A673 (cell line): ENCODE measurements around the gene TMEM30A. TPM values are rescaled to one million over a fixed set of nuclear protein-coding genes. Genes with fewer than 3 reads are reported as not detected.

Experiments used
- Bru-seq: library from RNA; stranded (reverse); fragments of 400-500 nt; gene quantifications from one replicate; lab custom pipeline; 2021; lab: Mats Ljungman, UMichigan
- BruChase-seq, 2 experiments: library from RNA; stranded (reverse); fragments of 400-500 nt; gene quantifications; one replicate each; lab custom pipeline; 2021; lab: Mats Ljungman, UMichigan
- BruUV-seq: library from RNA; stranded (reverse); fragments of 400-500 nt; replicated peaks from 2 replicates; lab custom pipeline; 2021; lab: Mats Ljungman, UMichigan
- CTCF ChIA-PET: fragments of 300-600 bp; sonication (Branson Sonifier 250); formaldehyde crosslinking; loops from one replicate; lab custom pipeline; 2022; ENCODE audit warnings: antibody characterized with exemption; lab: Charles Lee
- POLR2A ChIA-PET: fragments of 300-600 bp; sonication (Branson Sonifier 250); formaldehyde crosslinking; loops from one replicate; lab custom pipeline; 2022; ENCODE audit warnings: antibody characterized with exemption; ENCODE audit not compliant: low non-redundant PET; lab: Charles Lee
- DNase-seq: peaks from one replicate; pipeline ENCODE4 v3.0.0-alpha.2; 2015; ENCODE audit warnings: low spot score
- H3K27ac ChIP-seq: fragments of 200-600 bp; sonication (generic); 2 replicates; pipeline ENCODE4 v1.5.1; 2016; ENCODE audit warnings: mixed run types, low read depth, mild to moderate bottlenecking, mixed read lengths, antibody characterized with exemption, low read length; ENCODE audit not compliant: poor library complexity, severe bottlenecking
- H3K27me3 ChIP-seq: fragments of 200-600 bp; sonication (generic); replicated peaks from 2 replicates; pipeline ENCODE4 v1.6.1; 2017; ENCODE audit warnings: mixed run types, low read depth, mild to moderate bottlenecking, mixed read lengths, antibody characterized with exemption, low read length; ENCODE audit not compliant: insufficient read depth, poor library complexity
- H3K36me3 ChIP-seq: fragments of 200-600 bp; sonication (generic); 2 replicates; pipeline ENCODE4 v1.6.1; 2016; ENCODE audit warnings: mixed run types, mild to moderate bottlenecking, mixed read lengths, antibody characterized with exemption, low read length; ENCODE audit not compliant: insufficient read depth, poor library complexity, severe bottlenecking
- H3K4me1 ChIP-seq: fragments of 200-600 bp; sonication (generic); 2 replicates; pipeline ENCODE4 v1.6.1; 2017; ENCODE audit warnings: mixed run types, mild to moderate bottlenecking, mixed read lengths, antibody characterized with exemption, low read length; ENCODE audit not compliant: insufficient read depth, poor library complexity, severe bottlenecking
- H3K4me3 ChIP-seq: fragments of 200-600 bp; sonication (generic); 2 replicates; pipeline ENCODE4 v1.5.1; 2016; ENCODE audit warnings: low read depth, mixed run types, mild to moderate bottlenecking, mixed read lengths, low read length; ENCODE audit not compliant: poor library complexity, severe bottlenecking
- H3K9me3 ChIP-seq: fragments of 200-600 bp; sonication (generic); 2 replicates; pipeline ENCODE4 v1.6.1; 2016; ENCODE audit warnings: mixed run types, low read depth, mild to moderate bottlenecking, mixed read lengths, antibody characterized with exemption, low read length; ENCODE audit not compliant: poor library complexity, severe bottlenecking
- EZH2 ChIP-seq: fragments of 200-600 bp; sonication (generic); IDR thresholded peaks from 2 replicates; pipeline ENCODE4 v1.6.1; 2017; ENCODE audit warnings: borderline replicate concordance, low read depth, mild to moderate bottlenecking, mixed read lengths, antibody characterized with exemption, low read length; ENCODE audit not compliant: poor library complexity, severe bottlenecking
- intact Hi-C: fragments of 100-400 bp; cut with micrococcal nuclease; formaldehyde crosslinking; loops from one replicate; pipeline ENCODE4 v1.10.0; 2022; ENCODE audit not compliant: unreplicated experiment
- long read RNA-seq: library from polyadenylated mRNA; stranded (forward); transcript quantifications from one replicate; pipeline ENCODE4 v2.0.0, GENCODE V29; 2022
- total RNA-seq: library from RNA; stranded (reverse); gene quantifications from 2 replicates; pipeline ENCODE4 v1.2.3, GENCODE V29; 2021
- TF ChIP-seq, protein P1 (sequence below): fragments of 300-800, 200-600 bp; sonication (generic); conservative IDR thresholded peaks from 2 replicates; pipeline ENCODE4 v1.5.1; 2017; ENCODE audit warnings: low read depth, mild to moderate bottlenecking, antibody characterized with exemption, low read length, moderate library complexity, mixed read lengths

TMEM30A gene
- 54.2 and 63.9 TPM in 2 replicates for total RNA-seq
- Bru-seq, nascent RNA: percentile 89 among the genes with signal in this experiment
- percentile 93 among the genes with signal in this experiment for BruChase-seq, experiment 1, labeled RNA remaining after a 2-hour chase
- BruChase-seq, experiment 2, labeled RNA remaining after a 6-hour chase: percentile 96 among the genes with signal in this experiment
- long read RNA-seq, full-length matches to known transcripts: 191 of 221 reads
- long read RNA-seq, partial matches to known transcripts: 5 of 221 reads
- long read RNA-seq, other reads (novel, unspliced or antisense): 25 of 221 reads

DNA sequence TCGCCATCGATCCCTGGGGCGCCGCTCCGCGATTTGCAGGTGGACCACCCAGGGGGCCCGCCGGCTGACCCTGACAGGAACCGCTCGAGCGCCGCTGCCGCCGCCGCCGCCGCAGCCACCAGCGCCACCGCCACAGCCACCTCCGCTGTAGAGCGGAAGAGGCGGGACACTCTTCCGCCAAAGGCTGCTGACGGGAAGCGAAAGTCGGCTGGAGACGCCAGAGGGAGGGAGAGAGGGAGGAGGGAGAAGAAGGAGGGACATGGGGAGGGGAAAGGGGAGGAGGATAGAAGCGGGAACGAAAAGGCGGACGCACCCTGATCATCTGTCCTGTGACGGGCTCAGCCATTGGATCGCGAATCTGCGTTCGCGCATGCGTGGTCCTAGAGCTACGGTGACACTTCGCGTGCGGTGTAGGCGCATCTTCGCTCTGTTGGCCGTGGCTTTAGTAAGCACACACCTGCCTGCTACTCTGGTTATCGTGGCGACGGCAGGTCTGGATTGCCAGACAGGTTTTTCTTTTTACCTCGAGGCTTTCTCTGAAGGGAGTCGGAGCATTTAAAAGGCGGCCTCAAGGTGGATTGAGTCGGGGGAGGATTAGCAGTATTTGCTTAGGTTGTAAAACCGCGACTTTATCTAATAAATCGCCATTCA is at the start of gene TMEM30A:
Gene TMEM30A, minus strand, starts transcription at position 161 of the 651 bp plus-strand sequence. Its CDS starts 154 bp downstream, at position 7.
- peaks cover 29% of the 10 kb centered on the region for H3K4me1 ChIP-seq
- no TSS peak for BruUV-seq
- DNase-seq: peak; percentile 99
- ChIA-PET CTCF (interaction anchor here (0.7 kb wide), 1 partner anchor 17 kb away, joined by 4 read pairs; no protein-coding TSS in a partner anchor), POLR2A (interaction anchor here (0.5 kb wide), 1 partner anchor 10 kb away, joined by 7 read pairs; no protein-coding TSS in a partner anchor)
- no peak for TF ChIP-seq EZH2
- TF ChIP-seq, protein P1, sequence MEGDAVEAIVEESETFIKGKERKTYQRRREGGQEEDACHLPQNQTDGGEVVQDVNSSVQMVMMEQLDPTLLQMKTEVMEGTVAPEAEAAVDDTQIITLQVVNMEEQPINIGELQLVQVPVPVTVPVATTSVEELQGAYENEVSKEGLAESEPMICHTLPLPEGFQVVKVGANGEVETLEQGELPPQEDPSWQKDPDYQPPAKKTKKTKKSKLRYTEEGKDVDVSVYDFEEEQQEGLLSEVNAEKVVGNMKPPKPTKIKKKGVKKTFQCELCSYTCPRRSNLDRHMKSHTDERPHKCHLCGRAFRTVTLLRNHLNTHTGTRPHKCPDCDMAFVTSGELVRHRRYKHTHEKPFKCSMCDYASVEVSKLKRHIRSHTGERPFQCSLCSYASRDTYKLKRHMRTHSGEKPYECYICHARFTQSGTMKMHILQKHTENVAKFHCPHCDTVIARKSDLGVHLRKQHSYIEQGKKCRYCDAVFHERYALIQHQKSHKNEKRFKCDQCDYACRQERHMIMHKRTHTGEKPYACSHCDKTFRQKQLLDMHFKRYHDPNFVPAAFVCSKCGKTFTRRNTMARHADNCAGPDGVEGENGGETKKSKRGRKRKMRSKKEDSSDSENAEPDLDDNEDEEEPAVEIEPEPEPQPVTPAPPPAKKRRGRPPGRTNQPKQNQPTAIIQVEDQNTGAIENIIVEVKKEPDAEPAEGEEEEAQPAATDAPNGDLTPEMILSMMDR: no peak
- peak within 1 kb of the TSS; percentile 85 for H3K27ac ChIP-seq
- intact Hi-C loops: no loop called here
- no peaks in the 10 kb centered on the region for H3K27me3 ChIP-seq
- no peaks in the 10 kb centered on the region for H3K36me3 ChIP-seq
- H3K4me3 ChIP-seq: peak within 1 kb of the TSS; percentile 97
- H3K9me3 ChIP-seq: no peaks in the 10 kb centered on the region

DNA sequence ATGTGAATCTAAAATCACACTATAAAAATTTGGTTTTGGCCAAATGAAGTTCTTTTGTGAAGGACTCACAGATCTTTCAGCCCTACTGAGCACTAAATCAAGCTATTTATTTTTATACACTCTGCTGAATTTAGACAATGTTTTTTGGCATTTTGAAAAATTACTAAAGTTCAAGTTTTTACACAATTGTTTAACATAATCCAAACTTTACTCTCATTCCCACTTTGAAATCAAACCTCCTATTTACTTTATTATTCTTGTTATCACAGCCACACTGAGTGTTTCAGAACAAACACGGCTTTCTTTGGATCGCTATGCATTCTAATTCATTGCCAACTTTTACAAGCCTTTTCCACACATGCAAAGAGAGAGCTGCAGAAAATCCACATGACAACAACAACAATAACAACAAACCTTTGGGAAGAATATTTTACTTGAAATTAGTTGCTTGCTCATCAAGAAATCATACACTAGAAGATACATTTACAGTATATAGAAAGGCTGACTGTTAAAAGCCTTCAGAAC is 49.1 kb upstream of the TMEM30A start:
- Histone ChIP-seq H3K27ac (no peak overlapping the region), H3K27me3 (no peaks in the 10 kb centered on the region), H3K4me1 (peaks cover 14% of the 10 kb centered on the region), H3K9me3 (no peaks in the 10 kb centered on the region), H3K36me3 (no peaks in the 10 kb centered on the region), H3K4me3 (no peak overlapping the region)
- ChIA-PET POLR2A (no interaction called here), CTCF (no interaction called here)
- BruUV-seq: no TSS peak
- TF ChIP-seq EZH2: no peak
- TF ChIP-seq, protein P1: no peak
- intact Hi-C loops: no loop called here
- DNase-seq: no peak

DNA sequence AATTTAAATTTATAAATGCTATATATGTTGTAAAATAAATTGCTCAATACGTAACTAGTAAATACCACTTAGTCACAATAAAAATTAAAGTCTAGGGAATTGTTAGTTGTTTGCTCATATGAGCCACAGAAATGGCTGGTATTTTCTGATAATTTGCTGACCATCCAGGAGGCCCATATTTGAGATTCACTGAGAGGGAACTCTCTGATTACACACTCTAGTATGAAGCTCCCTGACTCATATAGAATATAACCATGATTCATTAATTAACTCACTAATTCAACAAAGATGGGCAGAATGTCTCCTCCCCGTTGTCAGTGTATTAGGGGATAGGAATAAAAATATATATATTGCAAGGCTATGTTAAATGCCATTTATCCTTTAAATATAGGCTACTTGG is 46.6 kb upstream of the TMEM30A start:
- no peaks in the 10 kb centered on the region for H3K27me3 ChIP-seq
- no peak for DNase-seq
- no TSS peak for BruUV-seq

More for the DNA sequence above, 46.6 kb upstream of the TMEM30A start:
- no peak for TF ChIP-seq EZH2
- TF ChIP-seq, protein P1: no peak
- no peak overlapping the region for H3K4me3 ChIP-seq
- CTCF ChIA-PET: no interaction called here
- intact Hi-C loops: no loop called here
- no peak overlapping the region for H3K27ac ChIP-seq
- H3K9me3 ChIP-seq: no peaks in the 10 kb centered on the region
- H3K4me1 ChIP-seq: peaks cover 14% of the 10 kb centered on the region
- POLR2A ChIA-PET: no interaction called here
- no peaks in the 10 kb centered on the region for H3K36me3 ChIP-seq
